Endothelial cell of umbilical vein (primary cell): ENCODE results near the gene FLT3. TPM values are rescaled to one million over a fixed set of nuclear protein-coding genes. Genes with fewer than 3 reads are reported as not detected.

Source experiments
- BruUV-seq: library from RNA; stranded (reverse); fragments of 400-500 nt; replicated peaks from 2 replicates; lab custom pipeline; 2021; lab: Mats Ljungman, UMichigan
- CTCF ChIA-PET: fragments of 300-600, 350-600 bp; sonication (Branson Sonifier 250); formaldehyde crosslinking; loops from one replicate; lab custom pipeline; 2021; ENCODE audit warnings: antibody characterized with exemption, inconsistent platforms; lab: Charles Lee
- POLR2A ChIA-PET: fragments of 300-600, 350-600 bp; sonication (Branson Sonifier 250); formaldehyde crosslinking; loops from one replicate; lab custom pipeline; 2021; ENCODE audit warnings: antibody characterized with exemption, inconsistent platforms; lab: Charles Lee
- DNase-seq: peaks from one replicate; pipeline ENCODE4 v3.0.0-alpha.2; 2011; ENCODE audit warnings: low read depth, low spot score
- FAIRE-seq: peaks from 2 replicates; lab custom pipeline; 2011; peaks lifted over from hg19 to GRCh38; lab: Jason Lieb, UNC
- H2AFZ ChIP-seq: 2 replicates; pipeline ENCODE4 v1.6.0; 2012; ENCODE audit warnings: low read depth, low read length, control low read depth, inconsistent platforms
- H3K27ac ChIP-seq: 2 replicates; pipeline ENCODE4 v1.5.1; 2011; ENCODE audit warnings: low read depth, mild to moderate bottlenecking, control low read depth, low read length, moderate library complexity; ENCODE audit not compliant: insufficient read depth
- H3K27me3 ChIP-seq, 2 experiments: 2 replicates each; pipeline versions ENCODE4 v1.6.0 to v1.6.1; 2011; ENCODE audit warnings: low read length in 2 of 2, mixed read lengths in 1 of 2; ENCODE audit not compliant: control insufficient read depth in 2 of 2, insufficient read depth in 2 of 2
- H3K36me3 ChIP-seq, 2 experiments: 2 replicates in 1 of 2; 3 replicates in 1 of 2; pipeline ENCODE4 v1.5.1; 2011; ENCODE audit warnings: low read length in 2 of 2, mild to moderate bottlenecking in 1 of 2, moderate library complexity in 1 of 2; ENCODE audit not compliant: control insufficient read depth in 2 of 2, insufficient read depth in 2 of 2; ENCODE audit errors: extremely low read depth in 1 of 2
- H3K4me1 ChIP-seq: 3 replicates; pipeline ENCODE4 v1.5.1; 2011; ENCODE audit warnings: mild to moderate bottlenecking, low read length; ENCODE audit not compliant: control insufficient read depth, insufficient read depth; ENCODE audit errors: extremely low read depth
- H3K4me2 ChIP-seq: 2 replicates; pipeline ENCODE4 v1.6.1; 2011; ENCODE audit warnings: low read length, control low read depth, mixed read lengths; ENCODE audit not compliant: insufficient read depth
- H3K4me3 ChIP-seq, 3 experiments: fragments of 200-600 bp in 1 of 3; sonication (generic), shearing (Covaris generic) in 1 of 3; replicated peaks in 1 of 3; 2 replicates each; pipeline ENCODE4 v1.5.1; 2011 to 2016; ENCODE audit warnings: control low read depth in 3 of 3, low read length in 3 of 3, mild to moderate bottlenecking in 2 of 3, inconsistent platforms in 1 of 3, low read depth in 1 of 3, moderate library complexity in 1 of 3; ENCODE audit not compliant: insufficient read depth in 1 of 3
- H3K79me2 ChIP-seq: 2 replicates; pipeline ENCODE4 v1.6.0; 2012; ENCODE audit warnings: low read length, inconsistent platforms; ENCODE audit not compliant: control insufficient read depth, insufficient read depth
- H3K9ac ChIP-seq: replicated peaks from 2 replicates; pipeline ENCODE3; 2011; ENCODE audit warnings: low read length, control low read depth; ENCODE audit not compliant: insufficient read depth; ENCODE audit errors: extremely low read depth
- H3K9me1 ChIP-seq: replicated peaks from 3 replicates; pipeline ENCODE4 v1.6.0; 2011; ENCODE audit warnings: mild to moderate bottlenecking, low read length; ENCODE audit not compliant: control insufficient read depth, insufficient read depth; ENCODE audit errors: extremely low read depth
- H3K9me3 ChIP-seq: replicated peaks from 2 replicates; pipeline ENCODE4 v1.5.1; 2012; ENCODE audit warnings: low read length, inconsistent platforms; ENCODE audit not compliant: control insufficient read depth, insufficient read depth
- H4K20me1 ChIP-seq: replicated peaks from 2 replicates; pipeline ENCODE3; 2011; ENCODE audit warnings: mild to moderate bottlenecking, low read length; ENCODE audit not compliant: control insufficient read depth, insufficient read depth; ENCODE audit errors: extremely low read depth
- EZH2 ChIP-seq: IDR thresholded peaks from 2 replicates; pipeline ENCODE4 v1.6.1; 2012; ENCODE audit warnings: borderline replicate concordance, low read depth, mild to moderate bottlenecking, moderate library complexity, low read length, inconsistent platforms; ENCODE audit not compliant: severe bottlenecking
- FOS ChIP-seq: IDR thresholded peaks from 2 replicates; pipeline ENCODE4 v1.6.1; 2011; ENCODE audit warnings: mild to moderate bottlenecking, low read length, moderate library complexity, borderline replicate concordance; ENCODE audit not compliant: insufficient read depth
- GATA2 ChIP-seq: IDR thresholded peaks from 2 replicates; pipeline ENCODE4 v1.7.0; 2011; ENCODE audit warnings: low read depth, mild to moderate bottlenecking, moderate library complexity, mixed read lengths, low read length; ENCODE audit not compliant: insufficient read length, insufficient read depth
- JUN ChIP-seq: IDR thresholded peaks from 2 replicates; pipeline ENCODE4 v1.6.1; 2011; ENCODE audit warnings: borderline replicate concordance, low read depth; ENCODE audit not compliant: insufficient read length, insufficient read depth
- MYC ChIP-seq: IDR thresholded peaks from one replicate; pipeline ENCODE4 v1.6.1; 2011; ENCODE audit warnings: mild to moderate bottlenecking, low read depth, low read length
- POLR2A ChIP-seq: IDR thresholded peaks from 2 replicates; pipeline ENCODE4 v1.6.1; 2012; ENCODE audit warnings: low read depth, mild to moderate bottlenecking, control low read depth, low read length
- POLR2AphosphoS5 ChIP-seq: IDR thresholded peaks from 2 replicates; pipeline ENCODE4 v1.6.1; 2012; ENCODE audit warnings: low read depth, mild to moderate bottlenecking, control low read depth, low read length, moderate library complexity; ENCODE audit not compliant: insufficient read depth
- dilution Hi-C: fragments of 300-500 bp; cut with MboI; formaldehyde crosslinking; loops from one replicate; pipeline ENCODE4 v1.15.0; 2019; ENCODE audit warnings: low sequenced_read_pairs; ENCODE audit not compliant: extremely low pct_ligation_motif_present
- intact Hi-C: fragments of 100-400 bp; cut with micrococcal nuclease; formaldehyde crosslinking; loops from one replicate; pipeline ENCODE4 v1.10.0; 2022
- polyA plus RNA-seq, 4 experiments: library from polyadenylated mRNA; depleted of rRNA in 3 of 4; stranded (reverse) in 3 of 4; unstranded in 1 of 4; fragments of >200 nt; gene quantifications; 2 replicates each; pipeline versions ENCODE4 v1.2.1 to v1.2.3, GENCODE V29; 2011 to 2012; ENCODE audit warnings: missing spikeins in 1 of 4
- total RNA-seq: library from RNA; stranded (reverse); gene quantifications from 2 replicates; pipeline ENCODE4 v1.2.3, GENCODE V29; 2021
- TF ChIP-seq, protein P1 (sequence below): IDR thresholded peaks from 2 replicates; pipeline ENCODE4 v1.6.1; 2011; ENCODE audit not compliant: insufficient read depth, insufficient read length
- TF ChIP-seq, protein P2 (sequence below), 2 donors: IDR thresholded peaks; 1 replicate in 1 of 2; 2 replicates in 1 of 2; pipeline ENCODE4 v1.5.1; 2011; ENCODE audit warnings: low read length in 2 of 2, mild to moderate bottlenecking in 2 of 2, moderate library complexity in 2 of 2, control low read depth in 1 of 2, inconsistent platforms in 1 of 2, low read depth in 1 of 2; ENCODE audit not compliant: insufficient read depth in 1 of 2; ENCODE audit errors: extremely low read depth in 1 of 2

The FLT3 gene
- total and polyA plus RNA-seq, 2 donors (not counting 3 experiments of a cell fraction or from before 2014, with no cell fraction given): 0.03 TPM; not detected in 1

DNA sequence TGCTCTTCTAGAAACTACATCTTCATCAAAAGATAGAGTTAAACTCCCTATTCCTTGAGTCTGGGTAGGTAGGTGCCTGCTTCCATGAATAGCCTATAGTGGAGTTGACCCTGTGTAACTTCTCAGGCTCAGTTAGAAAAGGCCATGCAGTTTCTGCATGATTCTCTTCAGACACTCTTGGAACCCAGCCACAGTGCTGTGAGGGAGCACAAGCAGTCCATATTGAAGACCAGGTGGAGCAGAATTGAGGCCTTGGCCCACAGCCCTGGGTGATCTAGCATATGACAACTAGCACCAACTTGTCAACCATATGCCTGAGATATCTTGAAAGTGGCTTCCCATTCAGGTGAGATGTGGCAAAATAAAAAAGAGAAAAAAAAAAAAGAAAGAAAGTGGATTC lies 27.7 kb upstream of the FLT3 start:
- FAIRE-seq: no peak

More for the DNA sequence above, 27.7 kb upstream of the FLT3 start:
- Histone ChIP-seq H4K20me1 (no peaks in the 10 kb centered on the region), H3K9ac (no peak overlapping the region), H3K9me3 (no peaks in the 10 kb centered on the region), H3K9me1 (no peaks in the 10 kb centered on the region), H3K27me3 (peaks cover 3 to 11% of the 10 kb centered on the region in 2 experiments), H3K36me3 (no peaks in the 10 kb centered on the region), H3K4me1 (no peaks in the 10 kb centered on the region), H2AFZ (no peak overlapping the region), H3K4me2 (no peak overlapping the region), H3K27ac (no peak overlapping the region), H3K79me2 (no peaks in the 10 kb centered on the region), H3K4me3 (no peak overlapping the region)
- ChIA-PET POLR2A (interaction anchor here (0.6 kb wide), 1 partner anchor 31 kb away, joined by 3 read pairs; no protein-coding TSS in a partner anchor), CTCF (no interaction called here)
- dilution Hi-C loops (no loop called here), intact Hi-C loops (no loop called here)
- no TSS peak for BruUV-seq
- TF ChIP-seq POLR2AphosphoS5: no peak
- no peak for TF ChIP-seq GATA2
- TF ChIP-seq JUN: no peak
- no peak for TF ChIP-seq FOS
- TF ChIP-seq EZH2: no peak
- TF ChIP-seq, protein P1, sequence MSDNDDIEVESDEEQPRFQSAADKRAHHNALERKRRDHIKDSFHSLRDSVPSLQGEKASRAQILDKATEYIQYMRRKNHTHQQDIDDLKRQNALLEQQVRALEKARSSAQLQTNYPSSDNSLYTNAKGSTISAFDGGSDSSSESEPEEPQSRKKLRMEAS: no peak
- TF ChIP-seq POLR2A: no peak
- TF ChIP-seq MYC: no peak
- TF ChIP-seq, protein P2, sequence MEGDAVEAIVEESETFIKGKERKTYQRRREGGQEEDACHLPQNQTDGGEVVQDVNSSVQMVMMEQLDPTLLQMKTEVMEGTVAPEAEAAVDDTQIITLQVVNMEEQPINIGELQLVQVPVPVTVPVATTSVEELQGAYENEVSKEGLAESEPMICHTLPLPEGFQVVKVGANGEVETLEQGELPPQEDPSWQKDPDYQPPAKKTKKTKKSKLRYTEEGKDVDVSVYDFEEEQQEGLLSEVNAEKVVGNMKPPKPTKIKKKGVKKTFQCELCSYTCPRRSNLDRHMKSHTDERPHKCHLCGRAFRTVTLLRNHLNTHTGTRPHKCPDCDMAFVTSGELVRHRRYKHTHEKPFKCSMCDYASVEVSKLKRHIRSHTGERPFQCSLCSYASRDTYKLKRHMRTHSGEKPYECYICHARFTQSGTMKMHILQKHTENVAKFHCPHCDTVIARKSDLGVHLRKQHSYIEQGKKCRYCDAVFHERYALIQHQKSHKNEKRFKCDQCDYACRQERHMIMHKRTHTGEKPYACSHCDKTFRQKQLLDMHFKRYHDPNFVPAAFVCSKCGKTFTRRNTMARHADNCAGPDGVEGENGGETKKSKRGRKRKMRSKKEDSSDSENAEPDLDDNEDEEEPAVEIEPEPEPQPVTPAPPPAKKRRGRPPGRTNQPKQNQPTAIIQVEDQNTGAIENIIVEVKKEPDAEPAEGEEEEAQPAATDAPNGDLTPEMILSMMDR (IDR thresholded peaks at IDR 0.05; ENCODE audit: extremely low read depth in 1 of 2, insufficient read depth in 1 of 2, low read depth in 1 of 2, low read length in 2 of 2): no peak
- DNase-seq: no peak
